HG02623 (cell line): Measurements from ENCODE around the gene CLSTN2.

Experiments
- ATAC-seq: cut with Tn5 transposase; IDR thresholded peaks from one replicate; pipeline ENCODE4 v1.9.1; 2021; ENCODE audit warnings: moderate library complexity; ENCODE audit not compliant: unreplicated experiment

CLSTN2 gene

GRCh38 chr3:140316868-140317400 lies 381.9 kb downstream of the CLSTN2 start:
- no peak for ATAC-seq

GRCh38 chr3:140319739-140320138 lies 384.8 kb downstream of the CLSTN2 start:
- no peak for ATAC-seq

- no peak for ATAC-seq
Observed at GRCh38 chr3:140323561-140323960, 388.6 kb downstream of the CLSTN2 start.

- ATAC-seq: no peak
Observed at GRCh38 chr3:140332131-140332530, 397.1 kb downstream of the CLSTN2 start.

GRCh38 chr3:140334132-140334929 lies 399.3 kb downstream of the CLSTN2 start:
- no peak for ATAC-seq

- no peak for ATAC-seq
Observed at GRCh38 chr3:140336465-140336864, 401.5 kb downstream of the CLSTN2 start.

- no peak for ATAC-seq
Observed at GRCh38 chr3:140338916-140339315, 403.9 kb downstream of the CLSTN2 start.

GRCh38 chr3:140341203-140341602 lies 406.2 kb downstream of the CLSTN2 start:
- no peak for ATAC-seq

- no peak for ATAC-seq
Observed at GRCh38 chr3:140341817-140342403, 406.9 kb downstream of the CLSTN2 start.

GRCh38 chr3:140342668-140343067 lies 407.7 kb downstream of the CLSTN2 start:
- ATAC-seq: no peak

GRCh38 chr3:140343211-140344081 lies 408.5 kb downstream of the CLSTN2 start:
- no peak for ATAC-seq

GRCh38 chr3:140344082-140344454 lies 409.1 kb downstream of the CLSTN2 start:
- no peak for ATAC-seq

- ATAC-seq: no peak
Observed at GRCh38 chr3:140344601-140345205, 409.7 kb downstream of the CLSTN2 start.

- ATAC-seq: no peak
Observed at GRCh38 chr3:140347151-140347550, 412.2 kb downstream of the CLSTN2 start.

GRCh38 chr3:140349938-140350337 lies 415.0 kb downstream of the CLSTN2 start:
- no peak for ATAC-seq

GRCh38 chr3:140351466-140351865 lies 416.5 kb downstream of the CLSTN2 start:
- ATAC-seq: no peak

GRCh38 chr3:140355481-140355880 lies 420.5 kb downstream of the CLSTN2 start:
- ATAC-seq: no peak

- ATAC-seq: no peak
Observed at GRCh38 chr3:140358686-140359085, 423.7 kb downstream of the CLSTN2 start.

GRCh38 chr3:140359233-140359995 lies 424.4 kb downstream of the CLSTN2 start:
- ATAC-seq: no peak

GRCh38 chr3:140360332-140360731 lies 425.3 kb downstream of the CLSTN2 start:
- ATAC-seq: no peak
